HG03378 (cell line): ENCODE results near the gene NKX1-2.
A peak's percentile ranks its signal among the peaks of the same experiment; 100 is the strongest.

Experiments
- ATAC-seq: cut with Tn5 transposase; IDR thresholded peaks from one replicate; pipeline ENCODE4 v1.9.1; 2021; ENCODE audit warnings: mild to moderate bottlenecking, moderate library complexity; ENCODE audit not compliant: unreplicated experiment

Gene NKX1-2

DNA sequence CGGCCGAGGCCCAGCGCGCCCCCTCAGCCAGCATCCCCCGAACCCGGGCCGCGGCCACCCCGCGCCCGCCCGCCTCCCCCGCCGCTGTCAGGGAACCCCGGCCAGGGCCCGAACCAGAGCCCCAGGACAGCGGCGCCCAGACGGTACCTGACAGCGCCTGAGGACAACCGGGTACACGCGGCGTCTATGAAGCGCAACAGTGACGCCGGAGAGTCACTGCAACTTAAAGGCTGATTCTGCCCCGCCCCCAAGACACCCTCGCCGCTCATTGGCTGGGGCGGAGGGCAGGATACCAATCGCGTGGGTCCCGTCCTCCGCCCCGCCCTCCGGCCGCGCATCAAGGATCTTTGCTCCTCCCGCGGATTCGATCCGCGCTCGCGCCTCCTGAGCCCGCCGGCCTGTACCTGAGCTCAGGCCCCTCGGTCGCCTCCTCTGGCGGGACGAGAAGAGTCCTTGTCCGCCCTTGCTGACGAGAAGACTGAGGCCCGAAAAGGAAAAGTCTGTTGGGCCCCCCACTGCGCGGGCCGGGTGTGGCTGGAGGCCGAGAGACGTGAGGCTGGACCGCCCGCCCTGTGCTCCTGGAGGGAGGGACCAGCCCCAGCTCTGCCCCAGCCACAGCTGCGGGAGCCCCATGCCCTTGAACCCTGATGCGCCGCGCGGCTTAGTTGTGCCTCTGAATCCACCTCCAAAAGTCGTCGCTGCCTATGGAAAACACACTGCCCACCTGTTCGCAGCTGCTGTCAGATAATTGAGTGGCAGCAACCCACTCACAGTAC is 30.9 kb downstream of the NKX1-2 start, which contains the start of gene OAT:
Gene OAT (minus strand): TSS at position 198 of the 776 bp plus-strand sequence. CDS start 6,752 bp downstream, outside the sequence.
- peak; percentile 95 for ATAC-seq

DNA sequence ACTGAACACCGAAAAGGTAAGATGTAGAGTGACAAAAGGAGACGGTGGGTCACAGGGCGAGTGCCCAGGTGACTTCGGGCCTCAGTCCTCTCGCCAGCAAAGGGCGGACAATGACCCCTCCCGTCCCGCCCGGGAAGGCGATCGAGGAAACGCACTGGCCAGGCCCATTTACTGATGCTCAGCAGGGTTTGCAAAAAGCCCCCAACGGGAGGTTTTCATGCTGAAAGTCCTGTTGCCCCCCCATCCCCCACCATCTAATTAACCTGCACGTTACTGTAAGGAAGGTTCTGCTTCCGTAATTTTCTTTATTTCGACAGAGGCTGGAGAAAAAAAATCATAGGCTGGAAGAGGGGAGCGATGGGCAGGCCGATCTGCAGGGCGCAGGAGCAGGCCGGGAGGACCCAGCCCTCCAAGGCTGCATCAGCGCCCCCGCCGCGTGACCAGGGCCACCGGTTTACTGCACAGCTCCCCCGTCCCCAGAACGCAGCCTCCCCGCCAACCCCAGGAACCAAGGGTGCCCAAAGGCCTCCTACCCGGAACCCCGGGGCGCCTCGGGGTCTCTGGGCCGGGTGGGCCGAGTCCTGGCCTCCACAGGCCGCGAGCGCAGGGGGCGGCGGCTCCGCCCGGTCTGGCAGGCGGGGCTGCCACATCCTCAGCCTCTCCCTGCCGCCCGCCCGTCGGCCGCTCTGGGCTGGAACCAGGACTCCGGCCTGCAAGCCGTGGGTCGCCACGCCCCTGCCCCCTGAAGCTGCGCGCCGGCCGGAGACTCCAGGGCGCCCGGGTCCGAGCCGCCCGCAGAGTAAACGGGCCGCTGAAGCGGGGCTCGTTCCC is 31.7 kb downstream of the NKX1-2 start:
- no peak for ATAC-seq

DNA sequence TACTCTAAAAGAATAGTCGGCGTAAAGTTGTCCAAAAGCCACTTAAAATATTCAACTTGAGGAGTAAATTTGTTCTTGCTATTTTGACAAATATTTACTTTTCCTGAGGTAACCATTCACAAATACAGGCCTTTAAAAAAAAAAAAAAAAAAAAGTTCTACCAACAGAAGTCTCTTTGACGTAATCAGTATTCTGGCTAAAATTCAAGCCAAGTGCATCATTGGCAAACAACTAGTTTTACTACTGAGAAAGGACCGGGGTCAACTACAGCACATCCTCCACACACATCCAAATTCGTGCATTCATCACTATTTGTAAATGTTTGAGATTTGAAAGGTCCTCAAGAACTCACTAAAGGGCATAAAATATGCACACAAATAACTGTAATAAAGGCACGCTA is 33.1 kb downstream of the NKX1-2 start:
- no peak for ATAC-seq

GRCh38 chr10:124415210-124415609 is 34.6 kb downstream of the NKX1-2 start:
- ATAC-seq, result no peak

DNA sequence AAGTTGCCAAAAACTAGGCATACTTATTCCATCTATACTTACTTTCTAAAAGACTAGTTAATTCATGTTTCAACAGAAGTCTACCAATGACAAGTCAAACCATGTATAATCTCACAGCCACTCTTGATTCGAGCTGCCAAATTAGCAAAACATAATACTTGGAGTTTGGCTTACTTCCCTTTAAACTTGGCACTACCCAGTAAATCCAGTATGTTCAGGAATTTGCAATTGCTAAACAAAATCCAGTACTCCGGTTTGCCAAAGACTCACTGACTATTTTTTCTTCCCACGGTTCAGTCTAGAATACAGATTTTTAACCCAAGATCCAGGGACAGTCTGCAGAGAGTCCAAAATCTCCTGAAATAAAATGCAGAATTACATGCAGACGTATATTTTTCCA is 35.8 kb downstream of the NKX1-2 start:
- no peak for ATAC-seq

GRCh38 chr10:124409696-124410095 is 40.1 kb downstream of the NKX1-2 start:
- ATAC-seq, result no peak

DNA sequence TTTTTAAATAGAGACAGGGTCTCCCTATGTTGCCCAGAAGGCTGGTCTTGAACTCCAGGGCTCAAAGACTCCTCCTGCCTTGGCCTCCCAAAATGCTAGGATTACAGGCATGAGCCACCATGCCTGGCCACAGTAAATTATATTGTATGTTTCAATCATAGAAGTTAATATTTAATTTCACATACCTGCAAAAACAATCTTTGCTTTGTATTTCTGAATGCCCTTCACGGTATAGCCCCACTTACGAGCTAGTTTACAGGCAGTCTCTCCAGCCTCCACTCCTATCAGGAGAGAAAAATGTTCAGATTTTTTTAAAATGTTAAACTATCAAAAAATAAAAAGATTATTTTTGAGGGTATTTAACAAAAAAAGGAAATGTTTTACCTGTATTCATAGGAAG is 41.5 kb downstream of the NKX1-2 start:
- no peak for ATAC-seq

- ATAC-seq, result no peak
These were observed 42.4 kb downstream of the NKX1-2 start for GRCh38 chr10:124407456-124407855.

GRCh38 chr10:124403548-124403947 is 46.3 kb downstream of the NKX1-2 start:
- ATAC-seq, result peak; percentile 87

GRCh38 chr10:124402273-124402672 is 47.6 kb downstream of the NKX1-2 start:
- no peak for ATAC-seq

- ATAC-seq, result no peak
These were observed 48.2 kb downstream of the NKX1-2 start for GRCh38 chr10:124401633-124402032.
